22Rv1 (cell line): ENCODE data around the gene ATP2C1.

ENCODE experiments used
- H3K27ac ChIP-seq: fragments of 450-650 bp; 2 replicates; pipeline ENCODE4 v1.5.1; 2017
- CTCF ChIP-seq: fragments of 450-650 bp; IDR thresholded peaks from 2 replicates; pipeline ENCODE4 v1.5.1; 2017; ENCODE audit warnings: mild to moderate bottlenecking
- ZFX ChIP-seq: fragments of 450-650 bp; IDR thresholded peaks from 2 replicates; pipeline ENCODE4 v1.6.1; 2017; ENCODE audit warnings: antibody characterized with exemption, borderline replicate concordance

The ATP2C1 gene

GRCh38 chr3:130906374-130906995 lies 12.6 kb downstream of the ATP2C1 start:
- TF ChIP-seq ZFX (no peak), CTCF (no peak)
- H3K27ac ChIP-seq: peak overlapping the region; percentile 68

- TF ChIP-seq CTCF (no peak), ZFX (no peak)
- 0 out of 2 replicates have a peak overlapping the region, but pooled peaks have one; percentile 68 for H3K27ac ChIP-seq
These were observed 13.6 kb downstream of the ATP2C1 start for GRCh38 chr3:130907500-130907899.

GRCh38 chr3:130907966-130908365 lies 14.1 kb downstream of the ATP2C1 start:
- TF ChIP-seq ZFX (no peak), CTCF (no peak)
- no peak overlapping the region for H3K27ac ChIP-seq

GRCh38 chr3:130915567-130916292 lies 21.8 kb downstream of the ATP2C1 start:
- no peak overlapping the region for H3K27ac ChIP-seq
- TF ChIP-seq CTCF (no peak), ZFX (no peak)

- TF ChIP-seq CTCF (no peak), ZFX (no peak)
- no peak overlapping the region for H3K27ac ChIP-seq
These were observed 22.8 kb downstream of the ATP2C1 start for GRCh38 chr3:130916507-130917167.

GRCh38 chr3:130918328-130918727 lies 24.4 kb downstream of the ATP2C1 start:
- H3K27ac ChIP-seq: no peak overlapping the region
- TF ChIP-seq CTCF: no peak
- no peak for TF ChIP-seq ZFX

GRCh38 chr3:130925628-130926027 lies 31.7 kb downstream of the ATP2C1 start:
- TF ChIP-seq ZFX (no peak), CTCF (no peak)
- H3K27ac ChIP-seq: no peak overlapping the region
